ENCODE measurements around the gene PTPA. TPM values are rescaled to one million over a fixed set of nuclear protein-coding genes. Genes with fewer than 3 reads are reported as not detected.

Gene PTPA
- total and polyA plus RNA-seq, 9 of the 15 experiments (the other 6 are each of a cell fraction or from before 2014, with no cell fraction given), result 1.7 to 121 (median 72.6) TPM

GRCh38 chr9:129074106-129074505 lies 37.1 kb upstream of the PTPA start:
- in situ Hi-C loops (cut with MboI), result no loop called here
- Histone ChIP-seq H3K36me3 (ENCODE audit: control insufficient read depth, insufficient read depth, low read length) (peaks cover 27% of the 10 kb centered on the region; the same call in 2 of the 3 replicates), H3K79me2 (ENCODE audit: control insufficient read depth, insufficient read depth, low read length) (peaks cover 18% of the 10 kb centered on the region; the same call in 2 of the 3 replicates), H3K4me2 (ENCODE audit: insufficient read depth, low read length) (no peak overlapping the region), H4K20me1 (replicated peaks; ENCODE audit: control insufficient read depth, insufficient read depth, low read length) (no peaks in the 10 kb centered on the region), H3K27ac (ENCODE audit: extremely low read depth, low read depth, low read length) (no peak overlapping the region), H3K27me3 (ENCODE audit: control insufficient read depth in 2 of 2, insufficient read depth in 2 of 2, low read length in 2 of 2) (no peaks in the 10 kb centered on the region), H3K9me3 (replicated peaks; ENCODE audit: control insufficient read depth, insufficient read depth, low read depth, low read length) (no peaks in the 10 kb centered on the region), H3K9me1 (ENCODE audit: control insufficient read depth, insufficient read depth, low read length) (no peaks in the 10 kb centered on the region), H3K4me1 (replicated peaks in 1 of 2; ENCODE audit: control insufficient read depth in 2 of 2, insufficient read depth in 2 of 2, low read length in 2 of 2) (peaks cover 33 to 50% of the 10 kb centered on the region in 2 experiments), H3K4me3 (no peak overlapping the region), H3K9ac (ENCODE audit: insufficient read depth in 1 of 2, low read depth in 2 of 2, low read length in 2 of 2) (no peak overlapping the region), H2AFZ (ENCODE audit: low read depth, low read length) (no peak overlapping the region)
- FAIRE-seq (no peak), ATAC-seq (no peak), DNase-seq (ENCODE audit: extremely low read depth in 1 of 4, low spot score in 3 of 4) (no peak)
- POLR2A ChIA-PET, result interaction anchor here (0.7 to 1.3 kb wide), 2 partner anchors 38 to 126 kb away, joined by 3 read pairs; partner anchors contain the start of genes MIGA2 and NUP188
- WGBS (ENCODE audit: insufficient coverage, low coverage, missing lambda C conversion rate), result 84% methylated on average over 3 of the region's 3 CpGs
- BruUV-seq (replicated peaks), result no TSS peak
- no peak for TF ChIP-seq RUNX1 (IDR thresholded peaks at IDR 0.05; ENCODE audit: low read depth)
- no peak for TF ChIP-seq CREBBP (IDR thresholded peaks at IDR 0.05; ENCODE audit: low read depth, low read length)
- TF ChIP-seq HDAC1 (IDR thresholded peaks at IDR 0.05), result no peak
- TF ChIP-seq NCOA1 (IDR thresholded peaks at IDR 0.05; ENCODE audit: low read depth), result no peak
- no peak for TF ChIP-seq NELFE (IDR thresholded peaks at IDR 0.05; ENCODE audit: insufficient read depth, insufficient read length)
- TF ChIP-seq SMARCB1 (IDR thresholded peaks at IDR 0.05; ENCODE audit: insufficient read length, low read depth), result no peak
- TF ChIP-seq HSF4 (CRISPR knock-in tag; IDR thresholded peaks at IDR 0.05; ENCODE audit: borderline replicate concordance), result no peak
- intact Hi-C loops (cut with micrococcal nuclease), result no loop called here
- CTCF ChIA-PET (ENCODE audit: low intra/inter-chr PET ratio), result no interaction called here
